Kasumi-1 (cell line): Measurements from ENCODE around the gene GPRASP1.
"Not testable (repeated sequence)": the region's sequence is repeated elsewhere in the genome, so short reads cannot be mapped to it uniquely, and the experiment has no call there.

Experiments used
- DNase-seq, 2 experiments: peaks; one replicate each; lab custom pipeline; 2025; lab: John Stamatoyannopoulos, UW

The GPRASP1 gene

GRCh38 chrX:102651242-102652011, at the start of gene GPRASP1:
GPRASP1 (plus strand) TSS chrX:102651483; CDS start chrX:102653914, 2,431 bp downstream.
- DNase-seq = peak; percentile 19 to 22

GRCh38 chrX:102604327-102604726, 47.0 kb upstream of the GPRASP1 start:
- DNase-seq = no peak

GRCh38 chrX:102606115-102606514, 45.2 kb upstream of the GPRASP1 start:
- DNase-seq = no peak

- no peak for DNase-seq
Measured at GRCh38 chrX:102610905-102611304, 40.4 kb upstream of the GPRASP1 start.

GRCh38 chrX:102624105-102624504, 27.2 kb upstream of the GPRASP1 start:
- DNase-seq = no peak

GRCh38 chrX:102627640-102628039, 23.6 kb upstream of the GPRASP1 start:
- DNase-seq = no peak

GRCh38 chrX:102637561-102637960, 13.7 kb upstream of the GPRASP1 start:
- DNase-seq = no peak

- DNase-seq = no peak
Measured at GRCh38 chrX:102650903-102651241, 411 bp upstream of the GPRASP1 start.

- DNase-seq = peak; percentile 59 to 63
Measured at GRCh38 chrX:102652031-102652688, 877 bp downstream of the GPRASP1 start.

- no peak for DNase-seq
Measured at GRCh38 chrX:102654696-102655095, 3.4 kb downstream of the GPRASP1 start.

GRCh38 chrX:102658556-102658955, 7.3 kb downstream of the GPRASP1 start:
- no peak for DNase-seq

GRCh38 chrX:102659790-102660757, 8.8 kb downstream of the GPRASP1 start:
- DNase-seq = peak; percentile 48 to 55

- not testable (repeated sequence) for DNase-seq
Measured at GRCh38 chrX:102663820-102664219, 12.5 kb downstream of the GPRASP1 start.

GRCh38 chrX:102667034-102667433, 15.8 kb downstream of the GPRASP1 start:
- not testable (repeated sequence) for DNase-seq

GRCh38 chrX:102669526-102669925, 18.2 kb downstream of the GPRASP1 start:
- no peak for DNase-seq

- no peak for DNase-seq
Measured at GRCh38 chrX:102672856-102673255, 21.6 kb downstream of the GPRASP1 start.

GRCh38 chrX:102677479-102677878, 26.2 kb downstream of the GPRASP1 start:
- DNase-seq = not testable (repeated sequence)

- DNase-seq = no peak
Measured at GRCh38 chrX:102684772-102685520, 33.7 kb downstream of the GPRASP1 start.

- no peak for DNase-seq
Measured at GRCh38 chrX:102694749-102695148, 43.5 kb downstream of the GPRASP1 start.

- no peak for DNase-seq
Measured at GRCh38 chrX:102696306-102696705, 45.0 kb downstream of the GPRASP1 start.

- DNase-seq = no peak
Measured at GRCh38 chrX:102697494-102697893, 46.2 kb downstream of the GPRASP1 start.
